Suprapubic skin (tissue), 3 donors: Measurements from ENCODE around the gene RUNX2.

Experiments
- CTCF ChIP-seq, 2 donors: fragments of 200-600 bp in 1 of 2; fragments of 450-650 bp in 1 of 2; sonication (generic) in 1 of 2; IDR thresholded peaks; one replicate each; pipeline ENCODE4 v1.5.1; 2016 to 2019; ENCODE audit warnings: antibody characterized with exemption in 2 of 2, mild to moderate bottlenecking in 1 of 2, moderate library complexity in 1 of 2
- POLR2A ChIP-seq, 2 donors: fragments of 450-650 bp; IDR thresholded peaks; one replicate each; pipeline ENCODE4 v1.6.1; 2017; ENCODE audit warnings: antibody characterized with exemption in 2 of 2, mild to moderate bottlenecking in 2 of 2, moderate library complexity in 2 of 2

GRCh38 chr6:45557454-45557853 lies 229.3 kb downstream of the RUNX2 start:
- TF ChIP-seq POLR2A (IDR thresholded peaks at IDR 0.05) (no peak), CTCF (IDR thresholded peaks at IDR 0.05) (no peak)
